Gastrocnemius medialis (tissue), 4 donors: Measurements from ENCODE around the gene MACROD2. TPM values are rescaled to one million over a fixed set of nuclear protein-coding genes. Genes with fewer than 3 reads are reported as not detected.

ENCODE experiments used
- ATAC-seq, 2 donors: fragments of 150-250 bp; one replicate each; pipeline ENCODE4 v1.9.1; 2016
- DNase-seq, 2 donors: peaks; one replicate each; pipeline ENCODE4 v3.0.0-alpha.2; 2019
- H3K27ac ChIP-seq, 4 donors: fragments of 200-600 bp; sonication (generic); 1 replicate in 1 of 4; 2 replicates in 3 of 4; pipeline ENCODE4 v1.5.1; 2016 to 2018; ENCODE audit warnings: mild to moderate bottlenecking in 2 of 4, moderate library complexity in 1 of 4
- H3K27me3 ChIP-seq, 3 donors: fragments of 200-600 bp; sonication (generic) in 2 of 3; 1 replicate in 1 of 3; 2 replicates in 2 of 3; pipeline versions ENCODE4 v1.5.1 to v1.6.0; 2016 to 2019; ENCODE audit warnings: mild to moderate bottlenecking in 1 of 3, moderate library complexity in 1 of 3
- H3K36me3 ChIP-seq, 2 donors: fragments of 200-600 bp; sonication (generic) in 1 of 2; one replicate each; pipeline ENCODE4 v1.5.1; 2017 to 2018
- H3K4me1 ChIP-seq, 2 donors: fragments of 200-600 bp; sonication (generic) in 1 of 2; one replicate each; pipeline ENCODE4 v1.5.1; 2016 to 2017; ENCODE audit warnings: mild to moderate bottlenecking in 2 of 2
- H3K4me3 ChIP-seq, 4 donors: fragments of 200-600 bp; sonication (generic) in 3 of 4; 1 replicate in 1 of 4; 2 replicates in 3 of 4; pipeline ENCODE4 v1.5.1; 2016 to 2019; ENCODE audit warnings: mild to moderate bottlenecking in 2 of 4
- H3K9me3 ChIP-seq, 3 donors: fragments of 200-600 bp; sonication (generic) in 2 of 3; 1 replicate in 1 of 3; 2 replicates in 2 of 3; pipeline ENCODE4 v1.5.1; 2016 to 2019
- POLR2A ChIP-seq, 2 donors: fragments of 450-650 bp; IDR thresholded peaks; one replicate each; pipeline ENCODE4 v1.6.1; 2017; ENCODE audit warnings: antibody characterized with exemption in 2 of 2, mild to moderate bottlenecking in 2 of 2, moderate library complexity in 2 of 2
- in situ Hi-C, 4 donors: fragments of 200-750 bp; cut with MboI; loops; one replicate each; pipeline versions ENCODE4 v1.15.0 to v1.8.0; 2017; ENCODE audit warnings: low sequenced_read_pairs in 4 of 4
- intact Hi-C: fragments of 100-400 bp; cut with DNase I; formaldehyde crosslinking; loops from one replicate; pipeline ENCODE4 v1.15.1; 2023; ENCODE audit warnings: low total_unique reads
- total RNA-seq, 4 donors: library from RNA; depleted of rRNA; stranded (reverse); fragments of >200 nt; gene quantifications; one replicate each; pipeline versions ENCODE4 v1.1.0 to v1.2.3, GENCODE V29; 2016
- TF ChIP-seq, protein P1 (sequence below), 5 experiments: fragments of 450-650 bp in 3 of 5; fragments of 200-600 bp in 2 of 5; sonication (generic) in 2 of 5; IDR thresholded peaks in 4 of 5; conservative IDR thresholded peaks in 1 of 5; 1 replicate in 4 of 5; 2 replicates in 1 of 5; pipeline ENCODE4 v1.5.1; 2016 to 2019; ENCODE audit warnings: antibody characterized with exemption in 5 of 5, mild to moderate bottlenecking in 3 of 5, moderate library complexity in 3 of 5

MACROD2 gene
- total RNA-seq, 4 donors from 2014 or later = 1.8 to 10.2 (median 3.6) TPM

DNA sequence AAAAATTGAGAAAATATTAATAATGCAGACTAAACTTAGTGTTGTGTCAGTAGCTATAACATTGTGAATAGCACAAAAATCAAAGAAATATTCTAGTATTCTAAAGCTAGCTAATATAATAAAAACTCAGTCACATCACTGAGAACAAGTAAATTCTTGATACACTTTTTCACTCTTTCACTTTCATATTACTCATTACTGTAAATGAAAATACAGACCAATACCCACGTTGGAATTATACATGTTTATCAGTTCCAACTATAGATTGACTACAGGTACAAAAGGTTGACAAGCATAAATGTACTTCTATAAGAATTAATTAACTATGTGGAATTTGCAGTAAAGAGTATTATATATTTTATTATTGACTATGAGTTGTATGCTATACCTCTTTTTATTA, 1385.5 kb downstream of the MACROD2 start:
- intact Hi-C loops (no loop called here), in situ Hi-C loops (no loop called here)
- Histone ChIP-seq H3K27me3 (no peaks in the 10 kb centered on the region), H3K36me3 (no peaks in the 10 kb centered on the region), H3K4me3 (no peak overlapping the region), H3K9me3 (no peaks in the 10 kb centered on the region), H3K27ac (no peak overlapping the region), H3K4me1 (no peaks in the 10 kb centered on the region)
- ATAC-seq (no peak), DNase-seq (no peak)
- no peak for TF ChIP-seq POLR2A (IDR thresholded peaks at IDR 0.05)
- TF ChIP-seq, protein P1, sequence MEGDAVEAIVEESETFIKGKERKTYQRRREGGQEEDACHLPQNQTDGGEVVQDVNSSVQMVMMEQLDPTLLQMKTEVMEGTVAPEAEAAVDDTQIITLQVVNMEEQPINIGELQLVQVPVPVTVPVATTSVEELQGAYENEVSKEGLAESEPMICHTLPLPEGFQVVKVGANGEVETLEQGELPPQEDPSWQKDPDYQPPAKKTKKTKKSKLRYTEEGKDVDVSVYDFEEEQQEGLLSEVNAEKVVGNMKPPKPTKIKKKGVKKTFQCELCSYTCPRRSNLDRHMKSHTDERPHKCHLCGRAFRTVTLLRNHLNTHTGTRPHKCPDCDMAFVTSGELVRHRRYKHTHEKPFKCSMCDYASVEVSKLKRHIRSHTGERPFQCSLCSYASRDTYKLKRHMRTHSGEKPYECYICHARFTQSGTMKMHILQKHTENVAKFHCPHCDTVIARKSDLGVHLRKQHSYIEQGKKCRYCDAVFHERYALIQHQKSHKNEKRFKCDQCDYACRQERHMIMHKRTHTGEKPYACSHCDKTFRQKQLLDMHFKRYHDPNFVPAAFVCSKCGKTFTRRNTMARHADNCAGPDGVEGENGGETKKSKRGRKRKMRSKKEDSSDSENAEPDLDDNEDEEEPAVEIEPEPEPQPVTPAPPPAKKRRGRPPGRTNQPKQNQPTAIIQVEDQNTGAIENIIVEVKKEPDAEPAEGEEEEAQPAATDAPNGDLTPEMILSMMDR (IDR thresholded peaks at IDR 0.05 in 4 of 5, conservative IDR thresholded peaks at IDR 0.05 in 1 of 5) = no peak

DNA sequence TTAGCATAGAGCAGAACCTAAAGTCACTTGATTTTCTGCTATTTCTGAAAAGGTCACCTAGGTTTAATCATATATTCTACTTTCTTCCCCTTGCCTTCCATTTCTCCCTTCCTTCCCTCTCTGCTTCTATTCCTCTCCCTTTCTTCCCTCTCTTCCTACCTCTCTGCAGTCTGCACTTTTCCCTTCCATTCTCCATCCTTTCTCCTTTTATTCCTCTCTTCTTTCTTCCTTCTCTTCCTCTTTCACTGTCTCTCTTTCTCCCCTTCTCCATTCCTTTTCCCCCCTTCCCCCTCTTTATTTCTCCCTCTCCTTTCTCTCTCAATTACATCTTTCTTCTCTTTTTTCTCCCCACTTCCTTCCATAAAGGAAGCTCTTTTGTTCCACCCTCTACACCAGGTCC, 1391.9 kb downstream of the MACROD2 start:
- Histone ChIP-seq H3K27me3 (no peaks in the 10 kb centered on the region), H3K36me3 (no peaks in the 10 kb centered on the region), H3K4me1 (no peaks in the 10 kb centered on the region), H3K9me3 (no peaks in the 10 kb centered on the region), H3K27ac (no peak overlapping the region), H3K4me3 (no peak overlapping the region)
- in situ Hi-C loops (no loop called here), intact Hi-C loops (no loop called here)
- TF ChIP-seq, protein P1 (IDR thresholded peaks at IDR 0.05 in 4 of 5, conservative IDR thresholded peaks at IDR 0.05 in 1 of 5) = no peak
- no peak for TF ChIP-seq POLR2A (IDR thresholded peaks at IDR 0.05)
- DNase-seq (no peak), ATAC-seq (no peak)

- Histone ChIP-seq H3K9me3 (no peaks in the 10 kb centered on the region), H3K27me3 (no peaks in the 10 kb centered on the region), H3K4me3 (no peak overlapping the region), H3K27ac (no peak overlapping the region), H3K4me1 (no peaks in the 10 kb centered on the region), H3K36me3 (no peaks in the 10 kb centered on the region)
- in situ Hi-C loops = no loop called here
- intact Hi-C loops = no loop called here
- no peak for TF ChIP-seq POLR2A (IDR thresholded peaks at IDR 0.05)
- TF ChIP-seq, protein P1 (IDR thresholded peaks at IDR 0.05 in 4 of 5, conservative IDR thresholded peaks at IDR 0.05 in 1 of 5) = no peak
- DNase-seq (no peak), ATAC-seq (no peak)
Observed at GRCh38 chr20:15395457-15395856, 1400.1 kb downstream of the MACROD2 start.

- DNase-seq = no peak
- Histone ChIP-seq H3K27ac (no peak overlapping the region), H3K36me3 (no peaks in the 10 kb centered on the region), H3K4me3 (no peak overlapping the region), H3K27me3 (no peaks in the 10 kb centered on the region), H3K9me3 (no peaks in the 10 kb centered on the region), H3K4me1 (no peaks in the 10 kb centered on the region)
- ATAC-seq = no peak
- in situ Hi-C loops (no loop called here), intact Hi-C loops (no loop called here)
- TF ChIP-seq, protein P1 (IDR thresholded peaks at IDR 0.05 in 4 of 5, conservative IDR thresholded peaks at IDR 0.05 in 1 of 5) = no peak
- no peak for TF ChIP-seq POLR2A (IDR thresholded peaks at IDR 0.05)
Observed at GRCh38 chr20:15396026-15396425, 1400.7 kb downstream of the MACROD2 start.

- no peak for ATAC-seq
- in situ Hi-C loops = no loop called here
- Histone ChIP-seq H3K27ac (no peak overlapping the region), H3K27me3 (no peaks in the 10 kb centered on the region), H3K4me1 (no peaks in the 10 kb centered on the region), H3K4me3 (no peak overlapping the region), H3K36me3 (no peaks in the 10 kb centered on the region), H3K9me3 (no peaks in the 10 kb centered on the region)
- no peak for DNase-seq
- no peak for TF ChIP-seq POLR2A (IDR thresholded peaks at IDR 0.05)
- TF ChIP-seq, protein P1 (IDR thresholded peaks at IDR 0.05 in 4 of 5, conservative IDR thresholded peaks at IDR 0.05 in 1 of 5) = no peak
- intact Hi-C loops = no loop called here
Observed at GRCh38 chr20:15396900-15397299, 1401.6 kb downstream of the MACROD2 start.
